Fibroblast of pulmonary artery (primary cell): ENCODE results near the gene EIF4E3.

ENCODE experiments used
- DNase-seq: peaks from one replicate; pipeline ENCODE4 v3.0.0-alpha.2; 2010; ENCODE audit warnings: low read depth
- H3K4me3 ChIP-seq: replicated peaks from 2 replicates; pipeline ENCODE4 v1.5.1; 2011; ENCODE audit warnings: low read depth, mild to moderate bottlenecking, control low read depth, low read length, moderate library complexity
- CTCF ChIP-seq: IDR thresholded peaks from 2 replicates; pipeline ENCODE4 v1.5.1; 2011; ENCODE audit warnings: mild to moderate bottlenecking, control low read depth, low read length, inconsistent platforms; ENCODE audit errors: missing control alignments

The EIF4E3 gene

GRCh38 chr3:71684046-71684756 is 41.0 kb downstream of the EIF4E3 start:
- no peak for TF ChIP-seq CTCF
- DNase-seq, result no peak
- no peak overlapping the region for H3K4me3 ChIP-seq

DNA sequence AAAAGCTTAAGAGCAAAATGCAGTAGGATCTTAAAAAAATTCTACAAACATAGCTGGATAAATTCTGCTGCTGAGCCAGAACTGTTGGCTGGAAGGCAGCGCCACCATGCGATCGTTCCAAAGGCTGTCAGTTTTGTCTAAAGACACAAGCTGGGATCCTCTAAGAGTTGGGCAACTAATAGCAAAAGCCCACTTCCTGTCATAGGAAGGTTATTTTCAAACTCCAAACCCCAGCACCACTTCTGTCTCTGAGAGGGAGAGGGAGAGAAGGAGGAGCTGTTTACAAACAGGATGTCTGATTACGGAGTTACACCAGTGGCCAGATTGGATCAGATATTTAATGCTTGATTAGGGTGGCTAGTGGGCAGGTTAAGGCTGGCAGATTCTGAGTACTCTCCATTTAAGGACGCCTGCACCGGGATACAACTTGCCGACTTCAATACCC is 44.0 kb downstream of the EIF4E3 start:
- peak; percentile 83 for DNase-seq
- H3K4me3 ChIP-seq, result no peak overlapping the region
- TF ChIP-seq CTCF, result peak; percentile 91

GRCh38 chr3:71680603-71681002 is 44.6 kb downstream of the EIF4E3 start:
- DNase-seq, result peak; percentile 62
- peak overlapping the region; percentile 4 for H3K4me3 ChIP-seq
- TF ChIP-seq CTCF, result no peak

- DNase-seq, result no peak
- no peak for TF ChIP-seq CTCF
- no peak overlapping the region for H3K4me3 ChIP-seq
Measured at GRCh38 chr3:71676931-71677330, 48.3 kb downstream of the EIF4E3 start.

- no peak for DNase-seq
- TF ChIP-seq CTCF, result no peak
- no peak overlapping the region for H3K4me3 ChIP-seq
Measured at GRCh38 chr3:71673486-71673885, 51.7 kb downstream of the EIF4E3 start.

DNA sequence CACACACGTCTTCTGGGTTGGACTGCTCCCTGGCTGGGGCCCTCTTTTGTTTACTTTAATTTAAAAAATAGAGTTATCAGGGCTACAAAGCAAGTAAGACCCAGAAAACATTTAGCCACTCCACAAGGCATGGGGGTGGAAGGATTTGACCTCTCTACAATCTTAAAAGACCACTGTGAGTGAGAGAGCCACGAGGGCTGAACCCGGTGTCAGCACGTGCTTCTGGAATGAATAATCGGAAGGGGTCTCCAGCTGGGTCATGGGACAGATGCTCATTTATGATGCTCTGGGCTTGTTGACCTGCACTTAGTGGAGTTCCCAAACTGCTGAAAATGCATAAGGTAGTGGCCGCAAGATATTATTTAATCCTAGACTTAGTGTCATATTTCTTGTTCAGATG is 52.4 kb downstream of the EIF4E3 start:
- no peak for TF ChIP-seq CTCF
- H3K4me3 ChIP-seq, result no peak overlapping the region
- no peak for DNase-seq

GRCh38 chr3:71672340-71672739 is 52.9 kb downstream of the EIF4E3 start:
- no peak for TF ChIP-seq CTCF
- no peak overlapping the region for H3K4me3 ChIP-seq
- no peak for DNase-seq
